CD4-positive, alpha-beta T cell treated with Interleukin-4 for 4 hours (primary cell): ENCODE measurements around the gene KCNN1.
"Not testable (repeated sequence)": the region's sequence is repeated elsewhere in the genome, so short reads cannot be mapped to it uniquely, and the experiment has no call there.

Experiments used
- DNase-seq: peaks from one replicate; pipeline ENCODE4 v3.0.0-alpha.2; 2020

The KCNN1 gene

DNA sequence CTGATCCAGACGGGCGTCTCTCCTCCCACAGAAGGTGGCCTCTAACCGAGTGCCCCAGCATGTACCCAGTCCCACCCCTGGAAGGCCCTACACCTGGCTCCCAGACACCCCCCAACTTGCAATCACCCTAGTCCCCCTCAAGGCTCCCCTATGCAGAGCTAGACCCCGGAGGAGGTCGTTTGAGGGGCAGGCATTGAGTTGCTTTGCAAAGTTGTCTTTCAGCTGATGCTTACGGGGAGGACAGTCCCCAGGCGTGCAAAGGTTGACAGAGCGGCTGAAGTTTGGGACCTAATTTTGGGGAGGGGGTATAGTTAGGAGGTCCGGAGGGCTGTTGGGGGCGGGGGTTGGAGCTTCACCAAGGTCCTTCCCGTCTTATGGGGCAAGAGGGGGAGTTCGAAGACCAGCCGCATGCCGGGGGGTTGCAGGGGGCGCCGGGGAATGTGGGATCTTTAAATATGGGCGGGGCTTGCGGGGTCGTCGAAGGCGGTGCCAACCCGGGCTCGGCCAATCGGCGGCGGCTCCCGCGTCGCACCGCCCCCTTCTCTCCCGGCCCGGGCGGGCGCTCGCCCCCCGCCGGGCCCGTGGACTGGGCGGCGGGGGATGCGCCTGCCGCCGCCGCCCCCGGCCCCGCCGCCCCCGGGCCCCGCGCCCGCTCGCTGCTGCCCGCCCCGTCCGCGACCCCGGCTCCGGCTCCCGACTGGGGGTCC, at the start of gene KCNN1:
Gene KCNN1 (plus strand): TSS at position 558 of the 707 bp plus-strand sequence. CDS start 6,782 bp downstream, outside the sequence.
- DNase-seq, result no peak

DNA sequence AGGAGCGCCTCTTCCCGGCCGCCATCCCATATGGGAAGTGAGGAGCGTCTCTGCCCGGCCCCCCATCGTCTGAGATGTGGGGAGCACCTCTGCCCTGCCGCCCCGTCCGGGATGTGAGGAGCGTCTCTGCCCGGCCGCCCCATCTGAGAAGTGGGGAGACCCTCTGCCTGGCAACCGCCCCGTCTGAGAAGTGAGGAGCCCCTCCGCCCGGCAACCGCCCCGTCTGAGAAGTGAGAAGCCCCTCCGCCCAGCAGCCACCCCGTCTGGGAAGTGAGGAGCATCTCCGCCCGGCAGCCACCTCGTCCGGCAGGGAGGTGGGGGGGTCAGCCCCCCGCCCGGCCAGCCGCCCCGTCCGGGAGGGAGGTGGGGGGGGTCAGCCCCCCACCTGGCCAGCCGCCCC, 48.8 kb upstream of the KCNN1 start:
- not testable (repeated sequence) for DNase-seq

DNA sequence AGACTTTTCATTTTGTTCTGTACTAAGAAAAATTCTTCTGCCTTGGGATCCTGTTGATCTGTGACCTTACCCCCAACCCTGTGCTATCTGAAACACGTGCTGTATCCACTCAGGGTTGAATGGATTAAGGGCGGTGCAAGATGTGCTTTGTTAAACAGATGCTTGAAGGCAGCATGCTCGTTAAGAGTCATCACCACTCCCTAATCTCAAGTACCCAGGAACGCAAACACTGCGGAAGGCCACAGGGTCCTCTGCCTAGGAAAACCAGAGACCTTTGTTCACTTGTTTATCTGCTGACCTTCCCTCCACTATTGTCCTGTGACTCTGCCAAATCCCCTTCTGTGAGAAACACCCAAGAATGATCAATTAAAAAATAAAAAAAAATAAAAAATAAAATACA, 47.8 kb upstream of the KCNN1 start:
- DNase-seq, result not testable (repeated sequence)

DNA sequence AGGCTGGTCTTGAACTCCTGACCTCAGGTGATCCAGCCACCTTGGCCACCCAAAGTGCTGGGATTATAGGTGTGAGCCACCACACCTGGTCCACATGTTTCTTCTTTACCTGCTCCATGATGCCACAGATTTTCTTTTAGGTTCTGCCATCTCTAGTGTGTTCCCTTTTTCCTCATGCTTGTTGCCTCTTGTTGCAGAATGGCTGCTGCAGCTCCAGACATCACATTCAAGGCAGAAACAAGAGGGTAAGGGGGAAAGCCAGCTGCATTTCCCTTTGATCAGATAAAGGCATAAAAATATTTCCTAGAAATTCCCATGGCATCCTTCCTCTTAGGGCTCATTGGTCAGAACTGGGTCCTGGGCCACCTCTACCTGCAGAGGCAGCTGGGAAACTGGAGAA, 46.4 kb upstream of the KCNN1 start:
- no peak for DNase-seq

DNA sequence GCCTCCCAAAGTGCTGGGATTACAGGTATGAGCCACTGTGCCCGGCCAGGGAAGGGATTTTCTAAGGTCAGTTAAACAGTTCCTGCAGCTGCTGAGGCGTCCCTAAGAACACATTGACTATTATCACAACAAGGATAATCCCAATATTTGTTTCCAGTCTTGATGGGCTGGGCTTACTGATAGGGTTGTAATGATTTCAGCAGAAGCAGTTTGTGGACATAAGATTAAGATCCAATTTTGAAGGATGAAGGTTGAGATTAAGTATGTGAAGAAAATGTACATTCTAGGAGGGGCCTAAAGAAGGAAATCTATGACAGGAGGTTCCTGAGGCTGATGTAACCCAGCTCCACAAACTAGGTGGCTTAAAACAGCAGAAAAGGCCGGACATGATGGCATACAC, 44.8 kb upstream of the KCNN1 start:
- no peak for DNase-seq

DNA sequence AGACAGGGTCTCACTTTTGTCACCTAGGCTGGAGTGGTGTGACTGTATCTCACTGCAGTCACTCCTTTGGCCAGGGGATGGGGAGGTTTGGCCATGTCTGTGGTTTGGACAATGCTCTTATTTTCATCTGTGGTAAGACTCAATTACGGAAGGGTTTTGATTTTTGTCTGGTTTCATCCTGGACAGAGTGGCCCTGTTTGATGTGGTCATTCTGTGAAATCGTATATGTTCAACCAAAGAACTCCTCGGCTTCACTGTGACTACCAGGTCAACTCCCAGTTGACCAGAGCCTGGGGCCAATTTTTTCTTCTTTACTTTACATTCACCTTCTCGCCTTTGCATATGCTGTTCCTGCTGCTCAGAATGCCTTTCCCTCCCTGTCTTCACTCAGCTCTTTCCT, 40.9 kb upstream of the KCNN1 start:
- no peak for DNase-seq

DNA sequence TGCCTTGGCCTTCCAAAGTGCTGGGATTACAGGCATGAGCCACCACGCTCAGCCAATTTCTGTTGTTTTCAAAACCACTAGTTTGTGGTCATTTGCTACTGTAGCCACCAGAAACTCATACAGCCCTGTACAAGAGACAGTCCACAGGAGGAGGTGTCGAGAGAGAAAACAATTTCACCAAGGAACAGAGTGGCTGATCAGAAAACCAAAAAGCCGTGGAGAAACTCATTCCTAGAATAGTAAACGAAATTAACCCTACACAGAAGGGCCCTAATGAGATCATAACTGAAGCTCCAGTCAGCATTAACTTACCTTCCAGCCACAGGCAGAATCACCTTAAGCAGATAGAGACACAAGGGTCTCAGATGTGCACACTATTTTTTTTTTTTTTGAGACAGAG, 37.9 kb upstream of the KCNN1 start:
- no peak for DNase-seq

DNA sequence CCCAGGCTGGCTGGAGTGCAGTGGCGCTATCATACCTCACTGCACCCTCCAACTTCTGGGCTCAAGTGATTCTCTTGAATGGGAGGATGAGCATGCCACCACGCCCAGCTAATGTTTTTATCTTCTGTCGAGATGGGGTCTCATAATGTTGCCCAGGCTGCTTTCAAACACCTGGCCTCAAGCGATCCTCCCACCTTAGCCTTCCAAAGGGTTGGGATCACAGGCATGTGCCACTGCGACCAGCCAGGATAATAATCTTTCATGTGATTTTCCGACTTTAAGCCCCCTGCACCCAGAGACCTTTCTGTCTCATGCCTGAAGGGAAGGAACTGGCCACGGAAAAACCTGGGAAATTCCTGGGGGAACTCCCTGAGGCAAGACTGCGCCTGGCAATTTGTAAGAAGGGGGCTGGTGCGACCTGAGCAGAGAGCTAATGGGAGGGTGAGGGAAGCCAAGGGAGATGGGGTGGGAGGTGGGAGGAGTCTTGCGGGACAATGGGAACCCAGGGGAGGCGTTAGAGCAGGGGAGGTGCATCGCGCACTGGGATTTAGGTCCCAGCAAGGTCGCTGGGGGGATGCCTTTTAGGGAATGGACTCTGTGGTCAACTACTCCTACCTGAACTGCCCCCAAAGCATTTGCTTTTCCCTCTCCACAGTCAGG, 35.2 kb upstream of the KCNN1 start:
- DNase-seq, result no peak

DNA sequence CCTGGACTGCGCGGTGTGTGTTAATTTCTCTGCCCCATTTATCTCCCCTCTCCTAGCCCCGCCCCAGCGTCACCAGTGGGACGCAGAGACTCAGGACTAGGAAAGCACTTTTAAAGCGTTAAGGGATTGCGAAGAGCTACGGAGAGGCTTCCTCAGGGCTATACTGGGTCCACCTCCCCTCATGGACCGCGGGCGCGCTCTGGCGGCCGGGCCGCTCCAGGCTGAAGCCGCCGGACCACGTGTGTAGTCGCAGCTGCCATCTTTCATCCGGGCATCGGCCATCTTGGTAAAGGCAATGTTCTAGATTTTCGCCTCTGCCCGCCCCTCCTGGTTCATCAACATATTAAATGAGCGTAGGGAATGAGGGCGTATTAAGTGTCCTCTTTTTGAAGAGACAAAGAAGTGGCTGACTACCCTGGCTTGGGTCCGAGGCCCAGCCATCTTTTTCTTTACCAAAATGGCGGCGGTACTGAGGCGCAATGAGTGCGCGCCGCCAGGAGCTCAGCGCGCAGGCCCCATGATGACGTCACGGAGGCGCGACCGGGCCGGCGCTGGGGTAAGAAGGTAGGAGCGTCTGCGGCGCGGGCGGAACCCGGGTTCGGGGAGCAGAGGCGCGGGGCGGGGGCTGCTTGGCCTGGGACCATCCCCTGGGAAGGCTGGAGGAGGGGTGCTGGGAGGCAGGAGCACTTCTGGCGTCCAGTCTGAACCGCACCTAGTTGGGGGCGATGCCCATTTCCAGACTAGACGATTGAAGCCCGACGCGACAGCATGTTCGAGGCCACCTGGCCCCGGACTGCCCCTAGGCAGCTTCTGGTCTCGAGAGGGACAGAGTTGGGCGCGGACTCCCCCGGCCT, 34.2 kb upstream of the KCNN1 start, which contains the start of gene CCDC124:
Gene CCDC124 (plus strand): TSS at position 531 of the 854 bp plus-strand sequence. CDS start 3,406 bp downstream, outside the sequence.
- peak; percentile 92 for DNase-seq

DNA sequence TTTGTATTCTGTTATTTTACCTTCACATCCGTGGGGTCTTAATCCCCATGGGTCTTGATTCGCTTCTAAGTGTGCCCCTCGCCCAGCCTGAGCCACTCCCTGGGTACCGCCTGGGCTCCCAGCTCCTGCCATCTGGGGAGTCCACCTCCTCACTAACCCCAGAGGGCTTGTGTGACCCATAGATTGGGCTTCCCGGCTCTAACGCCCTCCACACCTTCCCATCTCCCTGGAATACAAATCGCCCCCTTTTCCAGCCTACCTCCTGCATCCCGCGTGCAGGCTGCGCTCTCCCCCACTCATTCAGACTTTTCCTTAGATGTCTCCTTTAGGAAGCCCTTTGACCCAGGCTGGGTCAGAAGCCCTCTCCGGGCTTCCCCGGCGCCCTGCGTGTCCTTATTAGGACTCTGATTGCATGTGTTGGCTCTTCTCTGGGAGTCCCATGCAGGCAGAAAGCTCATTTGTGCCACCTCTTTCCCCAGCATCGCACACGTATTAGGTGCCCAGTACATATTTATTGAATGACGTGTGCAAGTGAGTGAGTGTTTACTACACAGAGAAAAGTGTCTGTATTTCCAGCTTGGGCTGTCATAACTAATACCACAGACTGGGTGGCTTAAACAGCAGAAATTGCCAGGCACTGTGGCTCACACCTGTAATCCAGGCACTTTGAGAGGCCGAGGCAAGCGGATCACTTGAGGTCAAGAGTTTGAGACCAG, 33.3 kb upstream of the KCNN1 start:
- no peak for DNase-seq

DNA sequence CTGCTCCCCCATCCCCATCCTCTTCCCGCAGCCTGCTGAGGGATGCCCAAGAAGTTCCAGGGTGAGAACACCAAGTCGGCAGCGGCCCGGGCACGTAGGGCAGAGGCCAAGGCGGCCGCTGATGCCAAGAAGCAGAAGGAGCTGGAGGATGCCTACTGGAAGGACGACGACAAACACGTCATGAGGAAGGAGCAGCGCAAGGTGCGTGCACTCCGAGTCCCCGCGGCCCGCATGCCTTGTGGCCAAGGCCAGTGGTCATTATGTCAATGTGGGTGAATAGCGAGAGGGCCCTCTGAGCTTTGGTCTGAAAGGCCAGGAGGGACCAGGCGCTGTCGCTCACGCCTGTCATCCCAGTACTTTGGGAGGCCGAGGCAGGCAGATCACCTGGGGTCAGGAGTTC, 30.5 kb upstream of the KCNN1 start:
- DNase-seq, result no peak

DNA sequence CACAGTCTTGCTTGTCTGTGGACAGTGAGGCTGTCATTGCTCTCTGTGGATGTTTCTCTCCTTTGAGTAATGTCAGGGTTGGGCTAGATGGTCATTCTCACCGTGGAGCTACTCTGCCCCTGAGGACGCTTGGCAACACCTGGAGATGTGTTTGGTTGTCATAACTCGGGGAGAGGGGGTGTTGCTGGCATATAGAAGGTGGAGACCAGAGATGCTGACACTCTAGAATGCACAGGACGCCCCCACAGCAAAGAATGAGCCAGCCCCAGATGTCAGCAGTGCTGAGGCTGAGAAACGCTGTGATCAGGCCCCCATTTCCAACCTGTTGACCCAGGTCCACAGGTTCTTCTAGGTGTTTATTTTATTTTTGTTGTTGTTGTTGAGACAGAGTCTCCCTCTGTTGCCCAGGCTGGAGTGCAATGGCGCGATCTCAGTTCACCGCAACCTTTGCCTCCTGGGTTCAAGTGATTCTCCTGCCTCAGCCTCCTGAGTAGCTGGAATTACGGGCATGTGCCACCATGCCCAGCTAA, 29.5 kb upstream of the KCNN1 start:
- no peak for DNase-seq

DNA sequence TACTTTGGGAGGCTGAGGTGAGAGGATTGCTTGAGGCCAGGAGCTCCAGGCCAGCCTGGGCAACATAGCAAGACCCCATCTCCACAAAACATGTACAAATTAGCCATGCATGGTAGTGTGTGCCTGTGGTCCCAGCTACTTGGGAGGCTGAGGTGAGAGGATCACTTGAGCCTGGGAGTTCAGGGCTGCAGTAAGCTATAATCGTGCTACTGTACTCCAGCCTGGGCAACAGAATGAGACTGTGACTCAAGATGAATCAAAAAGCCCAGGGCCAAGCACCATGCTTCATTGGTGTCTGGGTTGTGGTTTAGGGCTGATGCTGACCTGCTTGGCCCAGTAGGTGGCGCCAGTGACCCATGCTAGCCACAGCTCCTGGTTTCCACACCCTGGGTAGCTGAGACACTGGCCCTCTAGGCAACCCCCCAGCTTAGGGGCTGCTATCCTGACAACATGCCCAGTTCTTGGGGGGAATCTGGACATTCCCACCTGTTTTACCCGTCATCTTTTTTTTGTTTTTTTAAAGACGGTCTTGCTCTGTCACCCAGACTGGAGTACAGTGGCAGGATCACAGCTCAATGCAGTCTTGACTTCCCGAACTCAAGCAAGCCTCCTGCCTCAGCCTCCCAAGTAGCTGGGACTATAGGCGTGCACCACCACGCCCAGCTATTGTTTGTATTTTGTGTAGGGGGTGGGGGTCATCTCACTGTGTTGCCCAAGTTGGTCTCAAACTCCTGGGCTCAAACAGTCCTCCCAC, 28.6 kb upstream of the KCNN1 start:
- peak; percentile 80 for DNase-seq

DNA sequence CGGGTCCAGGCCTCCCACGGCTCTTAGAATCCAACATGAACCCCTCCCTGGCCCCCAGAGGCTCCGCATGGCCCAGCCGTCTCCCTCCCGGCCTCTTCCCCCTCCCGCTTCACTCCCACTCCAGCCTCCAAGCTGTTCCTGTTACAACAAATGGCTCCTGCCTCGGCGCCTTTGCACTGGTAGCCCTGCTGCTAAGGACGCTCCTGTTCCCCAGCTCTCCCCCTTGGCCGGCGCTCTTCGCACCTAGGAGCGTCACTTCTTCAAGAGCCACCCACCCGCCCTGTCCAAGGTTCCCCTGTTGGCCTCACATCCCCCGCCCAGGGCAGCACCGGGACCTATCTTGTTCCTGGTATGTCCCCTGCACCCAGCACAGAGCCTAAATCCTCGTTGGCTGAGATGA, 24.7 kb upstream of the KCNN1 start:
- DNase-seq, result no peak

DNA sequence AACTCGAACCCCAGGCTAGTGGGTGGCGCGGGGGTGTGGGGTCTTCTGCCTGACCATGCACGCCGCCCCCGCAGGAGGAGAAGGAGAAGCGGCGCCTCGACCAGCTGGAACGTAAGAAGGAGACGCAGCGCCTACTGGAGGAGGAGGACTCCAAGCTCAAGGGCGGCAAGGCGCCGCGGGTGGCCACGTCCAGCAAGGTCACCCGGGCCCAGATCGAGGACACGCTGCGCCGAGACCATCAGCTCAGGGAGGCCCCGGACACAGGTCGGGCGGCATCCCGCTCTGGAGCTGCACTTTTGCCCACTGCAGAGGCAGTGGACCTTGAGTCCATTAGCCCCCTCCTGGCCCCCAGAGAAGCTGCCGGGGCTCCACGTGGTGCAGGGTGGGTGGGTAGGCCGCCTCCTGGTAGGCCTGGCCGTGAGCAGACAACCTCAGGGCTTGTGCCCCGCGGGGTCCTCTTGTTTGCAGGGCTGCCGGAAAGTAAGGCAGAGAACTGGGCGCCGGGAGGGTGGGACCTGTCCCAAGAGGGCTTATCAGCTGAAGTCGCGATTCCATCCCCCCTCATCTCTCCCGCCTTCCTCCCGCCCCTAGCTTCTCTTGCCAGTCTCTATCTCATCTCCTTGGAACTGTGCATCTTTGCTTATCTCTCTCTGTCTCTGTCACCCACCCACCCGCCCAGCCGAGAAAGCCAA, 24.2 kb upstream of the KCNN1 start:
- DNase-seq, result no peak

DNA sequence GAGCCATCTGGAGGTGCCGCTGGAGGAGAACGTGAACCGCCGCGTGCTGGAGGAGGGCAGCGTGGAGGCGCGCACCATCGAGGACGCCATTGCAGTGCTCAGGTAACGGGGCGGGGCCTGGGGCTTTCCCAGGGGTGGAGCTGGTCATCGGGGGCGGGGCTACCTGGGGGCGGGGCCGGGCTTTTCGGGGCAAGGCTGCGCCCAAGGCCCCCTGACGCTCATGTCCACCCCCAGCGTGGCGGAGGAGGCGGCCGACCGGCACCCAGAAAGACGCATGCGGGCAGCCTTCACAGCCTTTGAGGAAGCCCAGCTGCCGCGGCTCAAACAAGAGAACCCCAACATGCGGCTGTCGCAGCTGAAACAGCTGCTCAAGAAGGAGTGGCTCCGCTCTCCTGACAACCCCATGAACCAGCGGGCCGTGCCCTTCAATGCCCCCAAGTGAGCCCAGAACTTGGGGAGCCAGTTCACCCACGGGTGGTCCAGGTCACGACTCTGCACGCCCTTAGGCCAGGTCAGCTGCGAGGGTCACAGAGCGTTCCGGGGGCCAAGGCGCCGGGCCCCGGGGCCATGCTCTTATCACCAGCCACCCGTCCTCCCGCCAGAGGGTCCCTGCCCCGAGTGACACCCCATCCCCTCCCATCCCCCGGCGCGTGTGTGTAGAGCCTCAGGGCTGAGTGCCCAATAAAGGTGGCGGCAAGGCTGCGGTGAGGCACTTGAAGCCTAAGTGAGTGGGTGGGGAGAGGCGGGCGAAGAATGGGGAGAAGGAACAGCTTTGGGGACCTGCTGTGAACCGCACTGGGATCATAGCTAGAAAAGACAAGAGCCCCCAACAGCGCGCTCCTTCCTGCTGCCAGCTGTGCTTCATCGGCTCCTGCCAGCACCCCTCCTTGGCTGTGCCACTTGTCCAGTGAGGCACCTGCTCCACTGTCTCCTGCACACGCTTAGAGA, 23.4 kb upstream of the KCNN1 start:
- no peak for DNase-seq

DNA sequence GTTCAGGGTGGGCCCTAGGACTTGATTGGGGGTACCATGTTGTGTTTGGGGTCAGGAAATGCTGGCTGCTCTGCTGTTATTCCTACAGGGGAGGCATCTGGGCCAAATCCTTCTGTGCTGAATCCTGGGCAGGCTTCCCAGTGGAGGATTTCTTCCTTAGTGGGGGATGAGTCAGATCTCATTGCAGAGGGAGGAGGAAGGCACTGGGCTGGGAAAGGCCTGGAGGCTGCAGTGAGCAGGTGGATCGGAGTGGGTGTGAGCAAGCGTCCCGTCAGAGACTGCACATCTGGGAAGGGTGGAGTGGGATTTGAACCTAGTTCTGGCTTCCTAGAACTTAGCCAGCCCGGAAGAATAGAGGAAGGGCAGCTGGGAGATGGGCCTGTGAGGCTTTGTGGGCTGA, 22.6 kb upstream of the KCNN1 start:
- DNase-seq, result no peak

DNA sequence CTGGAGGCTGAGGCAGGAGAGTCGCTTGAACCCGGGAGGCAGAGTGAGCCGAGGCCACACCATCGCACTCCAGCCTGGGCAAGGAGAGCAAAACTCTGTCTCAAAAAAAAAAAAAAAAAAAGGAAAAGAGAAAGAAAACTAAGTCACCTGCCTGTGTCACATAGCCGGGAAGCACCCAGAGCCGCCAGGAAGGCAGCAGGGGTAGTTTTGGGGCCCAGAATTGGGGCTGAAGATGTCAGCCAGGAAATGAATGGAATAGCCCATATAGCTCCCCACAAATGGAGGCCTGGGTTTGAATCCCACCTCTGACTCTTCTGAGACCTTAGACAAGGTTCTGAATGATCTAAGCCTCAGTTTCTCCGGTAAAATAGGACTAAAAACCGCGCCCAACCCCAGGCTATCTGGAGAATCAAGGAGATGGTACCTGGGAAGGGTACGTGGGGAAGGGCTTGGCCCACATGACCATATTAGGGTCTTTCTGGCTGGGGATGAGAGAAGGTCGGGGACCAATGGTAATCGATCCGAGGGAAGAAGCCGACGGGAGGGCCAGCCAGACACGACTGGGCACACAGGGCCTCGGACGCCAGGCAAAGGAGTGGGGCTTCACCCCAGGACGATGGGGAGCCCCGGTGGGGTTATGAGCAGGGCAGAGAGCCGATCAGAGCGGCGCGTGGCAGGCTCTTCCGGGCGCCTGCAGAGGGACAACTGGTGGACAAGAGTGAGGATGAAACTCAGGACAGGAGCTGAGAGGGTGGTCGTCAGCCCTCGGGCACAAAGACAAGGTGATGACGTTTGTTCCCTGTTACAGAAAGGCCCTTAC, 19.7 kb upstream of the KCNN1 start:
- no peak for DNase-seq
